HG03108 (cell line): ENCODE data around the gene ABCD2.
"Not testable (repeated sequence)": the region's sequence is repeated elsewhere in the genome, so short reads cannot be mapped to it uniquely, and the experiment has no call there.

Experiments used
- ATAC-seq: cut with Tn5 transposase; IDR thresholded peaks from one replicate; pipeline ENCODE4 v1.9.1; 2021; ENCODE audit warnings: moderate library complexity; ENCODE audit not compliant: unreplicated experiment

The ABCD2 gene

DNA sequence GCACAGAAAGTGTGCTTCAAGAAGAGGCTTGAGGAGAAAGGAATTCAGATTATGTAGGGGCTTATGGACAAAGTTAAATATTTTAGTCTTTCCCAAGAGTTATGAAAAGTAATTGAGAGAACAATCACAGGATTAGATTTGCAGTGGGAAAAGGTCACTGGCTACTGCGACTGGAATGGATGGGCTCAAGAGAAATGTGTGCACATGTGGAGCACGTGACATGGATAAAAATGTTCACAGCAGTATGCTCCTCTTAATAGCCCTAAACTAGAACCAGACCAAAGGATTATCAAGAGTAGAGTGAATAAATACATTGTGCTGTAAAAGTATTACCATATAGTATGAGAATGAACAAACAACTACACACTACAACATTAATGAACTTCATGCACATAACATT lies 78.1 kb downstream of the ABCD2 start:
- no peak for ATAC-seq

DNA sequence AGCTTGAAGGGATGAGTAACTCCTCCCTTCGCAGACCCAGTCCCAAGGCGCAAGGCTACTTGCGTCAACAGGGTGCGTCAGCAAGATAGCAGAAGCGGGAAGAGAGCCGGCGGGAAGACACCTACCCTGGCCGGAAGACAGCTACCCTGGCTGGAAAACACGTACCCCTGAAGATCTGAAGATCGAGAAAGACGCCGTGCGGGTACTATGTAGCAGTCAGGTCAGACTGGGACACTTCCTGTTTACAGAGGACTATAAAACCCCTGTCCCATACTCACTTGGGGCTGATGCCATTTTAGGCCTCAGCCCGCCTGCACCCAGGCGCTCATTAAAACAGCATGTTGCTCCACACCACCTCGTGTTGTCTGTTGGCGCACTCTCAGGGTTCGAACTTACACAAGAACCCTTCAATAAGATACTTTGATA lies 80.9 kb downstream of the ABCD2 start:
- no peak for ATAC-seq

DNA sequence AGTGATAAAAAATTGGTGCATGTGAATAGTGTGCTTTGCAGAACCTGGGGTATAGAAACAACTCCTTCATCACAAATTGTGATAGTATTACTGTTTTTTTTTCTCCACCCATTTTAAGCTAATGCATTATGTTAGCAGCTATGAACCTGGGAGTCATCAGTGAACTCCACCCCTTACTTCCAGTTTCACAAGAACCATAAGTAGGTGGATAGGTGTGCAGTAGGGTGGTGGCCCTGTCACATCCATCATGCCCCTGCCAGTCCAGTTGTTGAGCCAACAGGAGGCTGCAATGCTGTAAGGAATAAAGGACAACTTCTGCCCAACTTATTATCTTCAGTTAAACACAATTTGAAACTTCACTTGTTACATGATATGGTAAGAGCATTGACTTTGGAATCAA lies 85.7 kb downstream of the ABCD2 start:
- ATAC-seq: no peak

DNA sequence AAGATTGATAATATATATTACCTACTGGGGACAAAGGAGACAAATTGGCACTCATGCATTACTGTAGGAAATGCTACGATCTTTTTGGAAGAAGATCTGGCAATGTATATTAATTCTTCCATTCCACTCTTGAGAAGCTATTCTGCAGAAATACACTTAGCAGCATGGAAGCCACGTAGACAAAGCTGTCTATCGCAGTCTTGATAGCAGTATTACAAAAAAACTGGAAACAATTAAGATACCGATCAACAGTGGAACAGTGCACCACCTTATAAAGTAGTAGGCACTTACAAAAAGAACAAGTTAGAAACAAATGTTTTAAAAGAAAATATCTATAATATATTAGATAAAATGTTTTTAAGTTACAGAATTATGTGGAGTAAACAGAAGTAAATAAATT lies 87.2 kb downstream of the ABCD2 start:
- ATAC-seq: no peak

DNA sequence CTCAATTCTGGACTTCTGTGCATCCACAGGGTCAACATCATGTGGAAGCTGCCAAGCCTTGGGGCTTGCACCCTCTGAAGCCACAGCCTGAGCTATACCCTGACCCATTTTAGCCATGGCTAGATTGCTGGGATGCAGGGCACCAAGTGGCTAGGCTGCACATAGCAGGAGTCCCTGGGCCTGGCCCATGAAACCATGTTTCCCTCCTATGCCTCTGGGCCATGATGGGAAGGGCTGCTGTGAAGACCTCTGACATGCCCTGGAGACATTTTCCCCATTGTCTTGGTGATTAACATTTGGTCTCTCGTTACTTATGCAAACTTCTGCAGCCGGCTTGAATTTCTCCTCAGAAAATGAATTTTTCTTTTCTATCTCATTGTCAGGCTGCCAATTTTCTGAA lies 92.6 kb downstream of the ABCD2 start:
- ATAC-seq: no peak

DNA sequence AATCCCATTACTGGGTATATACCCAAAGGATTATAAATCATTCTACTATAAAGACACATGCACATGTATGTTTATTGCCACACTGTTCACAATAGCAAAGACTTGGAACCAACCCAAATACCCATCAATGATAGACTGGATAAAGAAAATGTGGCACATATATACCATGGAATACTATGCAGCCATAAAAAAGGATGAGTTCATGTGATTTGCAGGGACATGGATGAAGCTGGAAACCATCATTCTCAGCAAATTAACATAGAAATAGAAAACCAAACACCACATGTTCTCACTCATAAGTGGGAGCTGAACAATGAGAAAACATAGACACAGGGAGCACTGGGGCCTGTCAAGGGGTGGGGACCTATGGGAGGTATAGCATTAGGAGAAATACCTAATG lies 97.4 kb downstream of the ABCD2 start:
- not testable (repeated sequence) for ATAC-seq

DNA sequence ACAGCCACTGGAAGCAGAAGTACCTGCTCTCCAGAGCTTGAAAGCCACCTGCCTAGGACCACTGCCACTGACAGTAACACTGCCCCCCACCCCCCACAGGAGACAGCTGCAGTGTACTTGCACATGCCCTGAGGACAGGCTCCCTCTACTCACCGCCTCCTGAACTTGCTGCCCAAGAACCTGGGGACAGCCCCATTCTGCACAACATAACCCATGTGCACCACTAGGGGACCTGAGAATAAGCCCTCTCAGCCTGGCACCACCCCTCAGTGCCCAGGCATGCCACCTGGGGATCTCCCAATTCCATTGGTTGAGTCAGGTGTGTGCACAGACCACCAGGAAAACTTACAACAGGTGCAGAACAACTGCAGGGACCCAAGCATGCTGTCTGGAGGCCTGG lies 109.6 kb downstream of the ABCD2 start:
- no peak for ATAC-seq

DNA sequence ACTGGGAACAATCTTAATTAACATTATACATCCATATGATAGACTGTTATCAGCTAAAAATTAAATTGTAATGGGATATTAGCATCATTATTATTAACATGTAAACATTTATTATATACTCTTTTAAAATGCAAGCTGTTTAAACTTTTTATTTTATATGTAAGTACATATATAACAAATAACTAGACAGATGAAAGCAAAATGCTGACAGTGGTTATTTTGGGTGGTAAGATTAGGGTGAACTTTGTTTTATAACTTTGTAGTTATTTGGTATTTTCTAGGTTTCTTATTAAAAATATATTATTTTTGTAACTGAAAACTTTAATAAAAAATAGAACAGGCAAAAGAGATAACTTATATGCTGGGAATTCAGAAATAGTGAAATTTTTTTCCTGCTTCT lies 114.0 kb downstream of the ABCD2 start:
- ATAC-seq: no peak

DNA sequence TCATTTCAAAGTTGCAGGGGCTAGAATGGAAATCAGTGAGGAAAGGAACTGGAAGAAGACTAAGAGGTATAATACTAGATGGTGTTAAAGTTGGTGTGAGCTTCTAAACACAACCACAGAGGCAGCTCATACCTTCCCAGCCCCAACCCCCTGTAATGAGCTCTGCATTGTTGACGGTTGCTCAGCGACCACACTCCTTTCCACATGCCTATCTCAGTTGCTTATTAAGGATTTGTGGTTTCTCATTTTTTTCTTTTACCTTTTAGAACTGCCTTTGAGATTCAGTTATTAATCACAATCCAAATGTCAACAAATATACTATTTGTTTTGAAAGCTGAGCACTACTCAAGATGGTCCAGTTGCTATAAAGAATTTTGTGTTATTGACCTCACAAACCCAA lies 114.6 kb downstream of the ABCD2 start:
- no peak for ATAC-seq

DNA sequence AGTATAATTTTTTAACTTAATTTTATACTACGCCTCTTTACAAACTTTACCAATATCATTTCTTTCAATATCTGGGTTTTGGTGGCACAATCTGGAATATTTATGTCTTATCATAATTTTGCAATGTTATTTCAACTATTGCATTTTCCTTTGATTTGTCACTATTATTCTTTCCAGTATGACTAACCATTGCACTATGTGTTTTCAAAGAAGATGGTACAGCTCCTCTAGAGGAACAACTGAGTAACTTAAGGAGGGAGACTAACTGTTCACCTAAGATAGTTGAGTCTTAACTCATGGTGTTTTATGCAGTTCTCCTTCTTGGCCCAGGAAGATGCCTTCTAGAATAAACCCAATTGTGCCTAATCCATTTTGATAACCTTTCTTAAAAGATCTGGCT lies 116.2 kb downstream of the ABCD2 start:
- ATAC-seq: no peak

DNA sequence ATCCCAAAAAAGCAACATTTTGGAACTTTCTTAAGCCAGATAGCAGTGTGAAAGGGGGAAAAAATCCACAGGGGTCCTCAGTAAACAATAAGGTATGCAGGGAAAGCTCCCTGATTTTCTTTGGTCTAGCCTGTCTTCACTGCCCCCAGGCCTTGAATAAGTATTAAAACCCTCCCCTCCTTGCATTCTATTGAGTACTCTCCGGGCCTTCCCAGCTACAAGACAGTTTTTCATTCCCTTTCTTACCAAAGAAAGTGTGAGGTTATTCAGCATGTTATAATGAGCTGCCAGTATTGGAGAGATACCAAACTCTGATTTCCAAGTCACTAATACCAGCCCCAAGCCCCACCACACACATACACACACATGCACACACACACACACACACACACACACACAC lies 116.9 kb downstream of the ABCD2 start:
- no peak for ATAC-seq
